Chondrocyte (in vitro differentiated cells): Measurements from ENCODE around the gene EIF1AD. TPM values are rescaled to one million over a fixed set of nuclear protein-coding genes. Genes with fewer than 3 reads are reported as not detected.

ENCODE experiments used
- DNase-seq: peaks from one replicate; pipeline ENCODE4 v3.0.0; 2021; ENCODE audit warnings: mixed read lengths, low spot score
- H3K27ac Mint-ChIP-seq: one replicate; pipeline ENCODE4 v1.8.0; 2021; ENCODE audit warnings: mild to moderate bottlenecking, moderate library complexity, mixed read lengths; ENCODE audit not compliant: unreplicated experiment
- H3K27me3 Mint-ChIP-seq: 2 replicates; pipeline ENCODE4 v1.8.0; 2021; ENCODE audit warnings: low read depth, mixed read lengths
- H3K36me3 Mint-ChIP-seq: 2 replicates; pipeline ENCODE4 v1.8.0; 2021; ENCODE audit warnings: low read depth, mixed read lengths
- H3K4me1 Mint-ChIP-seq: 2 replicates; pipeline ENCODE4 v1.8.0; 2021; ENCODE audit warnings: low read depth, mild to moderate bottlenecking, mixed read lengths
- H3K4me3 Mint-ChIP-seq: one replicate; pipeline ENCODE4 v1.8.0; 2021; ENCODE audit warnings: mild to moderate bottlenecking, moderate library complexity, mixed read lengths; ENCODE audit not compliant: unreplicated experiment
- H3K9me3 Mint-ChIP-seq: 2 replicates; pipeline ENCODE4 v1.8.0; 2021; ENCODE audit warnings: low read depth, mixed read lengths
- total RNA-seq: library from RNA; stranded (reverse); gene quantifications from 3 replicates; pipeline ENCODE4 v1.2.1, GENCODE V29; 2021
- TF ChIP-seq, protein P1 (sequence below): fragments of 200-600 bp; sonication (generic); IDR thresholded peaks from 2 replicates; pipeline ENCODE4 v1.5.0; 2021; ENCODE audit warnings: antibody characterized with exemption, mild to moderate bottlenecking, moderate library complexity

The EIF1AD gene
- total RNA-seq, 1 donor from 2014 or later: 34.0 TPM

- no peaks in the 10 kb centered on the region for H3K9me3 Mint-ChIP-seq
- no peaks in the 10 kb centered on the region for H3K4me1 Mint-ChIP-seq
- H3K27ac Mint-ChIP-seq: no peak overlapping the region
- no peak for DNase-seq
- H3K36me3 Mint-ChIP-seq: no peaks in the 10 kb centered on the region
- peaks cover 3% of the 10 kb centered on the region for H3K27me3 Mint-ChIP-seq
- no peak overlapping the region for H3K4me3 Mint-ChIP-seq
- TF ChIP-seq, protein P1, sequence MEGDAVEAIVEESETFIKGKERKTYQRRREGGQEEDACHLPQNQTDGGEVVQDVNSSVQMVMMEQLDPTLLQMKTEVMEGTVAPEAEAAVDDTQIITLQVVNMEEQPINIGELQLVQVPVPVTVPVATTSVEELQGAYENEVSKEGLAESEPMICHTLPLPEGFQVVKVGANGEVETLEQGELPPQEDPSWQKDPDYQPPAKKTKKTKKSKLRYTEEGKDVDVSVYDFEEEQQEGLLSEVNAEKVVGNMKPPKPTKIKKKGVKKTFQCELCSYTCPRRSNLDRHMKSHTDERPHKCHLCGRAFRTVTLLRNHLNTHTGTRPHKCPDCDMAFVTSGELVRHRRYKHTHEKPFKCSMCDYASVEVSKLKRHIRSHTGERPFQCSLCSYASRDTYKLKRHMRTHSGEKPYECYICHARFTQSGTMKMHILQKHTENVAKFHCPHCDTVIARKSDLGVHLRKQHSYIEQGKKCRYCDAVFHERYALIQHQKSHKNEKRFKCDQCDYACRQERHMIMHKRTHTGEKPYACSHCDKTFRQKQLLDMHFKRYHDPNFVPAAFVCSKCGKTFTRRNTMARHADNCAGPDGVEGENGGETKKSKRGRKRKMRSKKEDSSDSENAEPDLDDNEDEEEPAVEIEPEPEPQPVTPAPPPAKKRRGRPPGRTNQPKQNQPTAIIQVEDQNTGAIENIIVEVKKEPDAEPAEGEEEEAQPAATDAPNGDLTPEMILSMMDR: no peak
These were observed 54.8 kb downstream of the EIF1AD start for GRCh38 chr11:65947133-65947532.

GRCh38 chr11:65946655-65947054 is 55.3 kb downstream of the EIF1AD start:
- no peak for DNase-seq
- no peak overlapping the region for H3K4me3 Mint-ChIP-seq
- TF ChIP-seq, protein P1: no peak
- no peak overlapping the region for H3K27ac Mint-ChIP-seq
- H3K9me3 Mint-ChIP-seq: no peaks in the 10 kb centered on the region
- H3K36me3 Mint-ChIP-seq: no peaks in the 10 kb centered on the region
- H3K27me3 Mint-ChIP-seq: peaks cover 3% of the 10 kb centered on the region
- peaks cover under 1% of the 10 kb centered on the region for H3K4me1 Mint-ChIP-seq

Other genes starting within 250 kb of the EIF1AD start
- 13.8 to 14.6 TPM (median 14.1 TPM) in 3 replicates for gene AP5B1, start 221.2 kb downstream of the EIF1AD start, total RNA-seq
- gene OVOL1, start 215.1 kb downstream of the EIF1AD start, total RNA-seq: 0.12 TPM in 1 of 3 replicates, not detected in the others
- 0.79 to 1.8 TPM (median 0.80 TPM) in 3 replicates for gene SNX32, start 168.2 kb downstream of the EIF1AD start, total RNA-seq
- 850 to 1,236 TPM (median 1,222 TPM) in 3 replicates for gene CFL1, start 144.0 kb downstream of the EIF1AD start, total RNA-seq
- gene MUS81, start 141.7 kb downstream of the EIF1AD start, total RNA-seq: 55.7 to 68.4 TPM (median 66.3 TPM) in 3 replicates
- gene EFEMP2, start 129.4 kb downstream of the EIF1AD start, total RNA-seq: 174 to 310 TPM (median 290 TPM) in 3 replicates
- not detected in 3 replicates for gene CTSW, start 122.3 kb downstream of the EIF1AD start, total RNA-seq
- gene FIBP, start 113.7 kb downstream of the EIF1AD start, total RNA-seq: 82.7 to 100 TPM (median 83.5 TPM) in 3 replicates
- 23.4 to 31.6 TPM (median 26.6 TPM) in 3 replicates for gene CCDC85B, start 111.5 kb downstream of the EIF1AD start, total RNA-seq
- gene FOSL1, start 101.8 kb downstream of the EIF1AD start, total RNA-seq: 5.8 to 12.3 TPM (median 7.5 TPM) in 3 replicates
- 68.2 to 69.8 TPM (median 68.8 TPM) in 3 replicates for gene C11orf68, start 83.1 kb downstream of the EIF1AD start, total RNA-seq
- 111 to 142 TPM (median 116 TPM) in 3 replicates for gene DRAP1, start 82.7 kb downstream of the EIF1AD start, total RNA-seq
- not detected in 3 replicates for gene TSGA10IP, start 56.7 kb downstream of the EIF1AD start, total RNA-seq
- gene SART1, start 40.4 kb downstream of the EIF1AD start, total RNA-seq: 30.3 to 37.3 TPM (median 34.4 TPM) in 3 replicates
- gene BANF1, start 346 bp upstream of the EIF1AD start, total RNA-seq: 178 to 243 TPM (median 187 TPM) in 3 replicates
- gene CST6, start 9.9 kb upstream of the EIF1AD start, total RNA-seq: not detected in 3 replicates
- gene CATSPER1, start 24.3 kb upstream of the EIF1AD start, total RNA-seq: 0.44 TPM in 1 of 3 replicates, not detected in the others
- gene GAL3ST3, start 47.0 kb upstream of the EIF1AD start, total RNA-seq: 1.1 to 2.0 TPM (median 1.8 TPM) in 3 replicates
- gene SF3B2, start 50.2 kb upstream of the EIF1AD start, total RNA-seq: 142 to 169 TPM (median 143 TPM) in 3 replicates
- 74.4 to 90.7 TPM (median 85.7 TPM) in 3 replicates for gene PACS1, start 68.1 kb upstream of the EIF1AD start, total RNA-seq